PC-9 (cell line): ENCODE results near the gene COL27A1. TPM values are rescaled to one million over a fixed set of nuclear protein-coding genes. Genes with fewer than 3 reads are reported as not detected.

ENCODE experiments used
- BruUV-seq: library from RNA; stranded (reverse); fragments of 400-500 nt; replicated peaks from 2 replicates; lab custom pipeline; 2021; lab: Mats Ljungman, UMichigan
- CTCF ChIA-PET: fragments of 300-600 bp; sonication (Branson Sonifier 250); formaldehyde crosslinking; loops from one replicate; lab custom pipeline; 2022; ENCODE audit warnings: antibody characterized with exemption; lab: Charles Lee
- POLR2A ChIA-PET: fragments of 300-600 bp; sonication (Branson Sonifier 250); formaldehyde crosslinking; loops from one replicate; lab custom pipeline; 2022; ENCODE audit warnings: antibody characterized with exemption; ENCODE audit not compliant: unreplicated experiment; lab: Charles Lee
- DNase-seq, 2 experiments: peaks; one replicate each; pipeline versions ENCODE4 v3.0.0 to v3.0.0-alpha.2; 2015 to 2022; ENCODE audit warnings: mixed read lengths in 1 of 2
- H2AFZ ChIP-seq: fragments of 200-600 bp; sonication (generic); 2 replicates; pipeline ENCODE4 v1.8.1; 2017; ENCODE audit warnings: antibody characterized with exemption
- H3F3A ChIP-seq: fragments of 200-600 bp; sonication (generic); 2 replicates; pipeline ENCODE4 v1.8.1; 2017; ENCODE audit warnings: antibody characterized with exemption, mild to moderate bottlenecking, low read depth; ENCODE audit not compliant: insufficient read depth
- H3K27ac ChIP-seq: fragments of 200-600 bp; sonication (generic); 2 replicates; pipeline ENCODE4 v1.6.1; 2016; ENCODE audit warnings: mixed run types
- H3K27me3 ChIP-seq: fragments of 200-600 bp; sonication (generic); 2 replicates; pipeline ENCODE4 v1.6.1; 2016; ENCODE audit warnings: low read depth, mixed run types; ENCODE audit not compliant: insufficient read depth
- H3K36me3 ChIP-seq: fragments of 200-600 bp; sonication (generic); 2 replicates; pipeline ENCODE4 v1.6.1; 2016; ENCODE audit warnings: low read depth, mixed run types
- H3K4me1 ChIP-seq: fragments of 200-600 bp; sonication (generic); replicated peaks from 2 replicates; pipeline ENCODE4 v1.6.1; 2016; ENCODE audit warnings: mixed run types; ENCODE audit not compliant: insufficient read depth
- H3K4me2 ChIP-seq: fragments of 200-600 bp; sonication (generic); 2 replicates; pipeline ENCODE4 v1.6.1; 2017; ENCODE audit warnings: mixed run types
- H3K4me3 ChIP-seq: fragments of 200-600 bp; sonication (generic); 2 replicates; pipeline ENCODE4 v1.6.1; 2016; ENCODE audit warnings: mixed run types
- H3K79me2 ChIP-seq: fragments of 200-600 bp; sonication (generic); 2 replicates; pipeline ENCODE4 v1.6.1; 2017; ENCODE audit warnings: low read depth, mixed run types
- H3K9me2 ChIP-seq: fragments of 200-600 bp; sonication (generic); 2 replicates; pipeline ENCODE4 v1.8.1; 2017; ENCODE audit warnings: mild to moderate bottlenecking; ENCODE audit not compliant: insufficient read depth
- H3K9me3 ChIP-seq: fragments of 200-600 bp; sonication (generic); 2 replicates; pipeline ENCODE4 v1.8.1; 2016; ENCODE audit warnings: low read depth; ENCODE audit not compliant: insufficient read depth
- H4K20me1 ChIP-seq: fragments of 200-600 bp; sonication (generic); 2 replicates; pipeline ENCODE4 v1.8.1; 2017; ENCODE audit not compliant: insufficient read depth
- EZH2 ChIP-seq: fragments of 200-600 bp; sonication (generic); IDR thresholded peaks from 2 replicates; pipeline ENCODE4 v1.8.0; 2017; ENCODE audit warnings: antibody characterized with exemption, low read depth
- intact Hi-C: fragments of 100-400 bp; cut with micrococcal nuclease; formaldehyde crosslinking; loops from one replicate; pipeline ENCODE4 v1.10.0; 2022; ENCODE audit not compliant: unreplicated experiment
- total RNA-seq: library from RNA; stranded (reverse); gene quantifications from 2 replicates; pipeline ENCODE4 v1.2.3, GENCODE V29; 2021
- TF ChIP-seq, protein P1 (sequence below): fragments of 200-600 bp; sonication (generic); conservative IDR thresholded peaks from 2 replicates; pipeline ENCODE4 v1.6.1; 2017; ENCODE audit warnings: mixed run types, antibody characterized with exemption, mild to moderate bottlenecking, moderate library complexity

COL27A1 gene
- total RNA-seq, 1 experiment from 2014 or later: 0.39 TPM

- Histone ChIP-seq H3K27ac (no peak overlapping the region), H3K4me1 (no peaks in the 10 kb centered on the region), H3K9me3 (no peaks in the 10 kb centered on the region; the same call in 1 of the 2 replicates), H4K20me1 (no peaks in the 10 kb centered on the region), H3K4me3 (no peak overlapping the region), H3K79me2 (no peaks in the 10 kb centered on the region), H3K4me2 (no peak overlapping the region), H3F3A (no peaks in the 10 kb centered on the region), H3K27me3 (0 out of 2 replicates have a peak, but pooled peaks cover 6% of the 10 kb centered on the region), H3K9me2 (no peaks in the 10 kb centered on the region), H2AFZ (no peak overlapping the region), H3K36me3 (no peaks in the 10 kb centered on the region)
- CTCF ChIA-PET: interaction anchor here (0.7 to 1.6 kb wide), 6 partner anchors 9 to 1016 kb away, joined by 3 to 18 read pairs (median 6); partner anchors contain the start of gene COL27A1
- no peak for DNase-seq
- BruUV-seq: no TSS peak
- intact Hi-C loops: loop anchor here (2.0 kb wide), 1 partner anchor 554 kb away; no protein-coding TSS in a partner anchor
- POLR2A ChIA-PET: no interaction called here
- no peak for TF ChIP-seq EZH2
- TF ChIP-seq, protein P1, sequence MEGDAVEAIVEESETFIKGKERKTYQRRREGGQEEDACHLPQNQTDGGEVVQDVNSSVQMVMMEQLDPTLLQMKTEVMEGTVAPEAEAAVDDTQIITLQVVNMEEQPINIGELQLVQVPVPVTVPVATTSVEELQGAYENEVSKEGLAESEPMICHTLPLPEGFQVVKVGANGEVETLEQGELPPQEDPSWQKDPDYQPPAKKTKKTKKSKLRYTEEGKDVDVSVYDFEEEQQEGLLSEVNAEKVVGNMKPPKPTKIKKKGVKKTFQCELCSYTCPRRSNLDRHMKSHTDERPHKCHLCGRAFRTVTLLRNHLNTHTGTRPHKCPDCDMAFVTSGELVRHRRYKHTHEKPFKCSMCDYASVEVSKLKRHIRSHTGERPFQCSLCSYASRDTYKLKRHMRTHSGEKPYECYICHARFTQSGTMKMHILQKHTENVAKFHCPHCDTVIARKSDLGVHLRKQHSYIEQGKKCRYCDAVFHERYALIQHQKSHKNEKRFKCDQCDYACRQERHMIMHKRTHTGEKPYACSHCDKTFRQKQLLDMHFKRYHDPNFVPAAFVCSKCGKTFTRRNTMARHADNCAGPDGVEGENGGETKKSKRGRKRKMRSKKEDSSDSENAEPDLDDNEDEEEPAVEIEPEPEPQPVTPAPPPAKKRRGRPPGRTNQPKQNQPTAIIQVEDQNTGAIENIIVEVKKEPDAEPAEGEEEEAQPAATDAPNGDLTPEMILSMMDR: no peak
Observed at GRCh38 chr9:114290561-114290986, 135.2 kb downstream of the COL27A1 start.

GRCh38 chr9:114291064-114291474 is 135.7 kb downstream of the COL27A1 start:
- H3K9me3 ChIP-seq: no peaks in the 10 kb centered on the region; the same call in 1 of the 2 replicates
- no peaks in the 10 kb centered on the region for H3K9me2 ChIP-seq
- POLR2A ChIA-PET: no interaction called here
- H3K27me3 ChIP-seq: peaks cover 9% of the 10 kb centered on the region; the same call in 1 of the 2 replicates
- no peaks in the 10 kb centered on the region for H4K20me1 ChIP-seq
- no peak overlapping the region for H2AFZ ChIP-seq
- no TSS peak for BruUV-seq
- no peak overlapping the region for H3K27ac ChIP-seq
- CTCF ChIA-PET: interaction anchor here (0.6 to 1.6 kb wide), 8 partner anchors 9 to 1016 kb away, joined by 3 to 18 read pairs (median 4); partner anchors contain the start of gene COL27A1
- TF ChIP-seq EZH2: no peak
- TF ChIP-seq, protein P1: peak; percentile 98
- no peaks in the 10 kb centered on the region for H3F3A ChIP-seq
- no peaks in the 10 kb centered on the region for H3K79me2 ChIP-seq
- intact Hi-C loops: loop anchor here (1.0 to 2.0 kb wide), 4 partner anchors 136 to 554 kb away; partner anchors contain the start of gene COL27A1
- no peak overlapping the region for H3K4me3 ChIP-seq
- peak in 1 of 2 experiments; percentile 70 for DNase-seq
- no peak overlapping the region for H3K4me2 ChIP-seq
- no peaks in the 10 kb centered on the region for H3K4me1 ChIP-seq
- H3K36me3 ChIP-seq: no peaks in the 10 kb centered on the region

DNA sequence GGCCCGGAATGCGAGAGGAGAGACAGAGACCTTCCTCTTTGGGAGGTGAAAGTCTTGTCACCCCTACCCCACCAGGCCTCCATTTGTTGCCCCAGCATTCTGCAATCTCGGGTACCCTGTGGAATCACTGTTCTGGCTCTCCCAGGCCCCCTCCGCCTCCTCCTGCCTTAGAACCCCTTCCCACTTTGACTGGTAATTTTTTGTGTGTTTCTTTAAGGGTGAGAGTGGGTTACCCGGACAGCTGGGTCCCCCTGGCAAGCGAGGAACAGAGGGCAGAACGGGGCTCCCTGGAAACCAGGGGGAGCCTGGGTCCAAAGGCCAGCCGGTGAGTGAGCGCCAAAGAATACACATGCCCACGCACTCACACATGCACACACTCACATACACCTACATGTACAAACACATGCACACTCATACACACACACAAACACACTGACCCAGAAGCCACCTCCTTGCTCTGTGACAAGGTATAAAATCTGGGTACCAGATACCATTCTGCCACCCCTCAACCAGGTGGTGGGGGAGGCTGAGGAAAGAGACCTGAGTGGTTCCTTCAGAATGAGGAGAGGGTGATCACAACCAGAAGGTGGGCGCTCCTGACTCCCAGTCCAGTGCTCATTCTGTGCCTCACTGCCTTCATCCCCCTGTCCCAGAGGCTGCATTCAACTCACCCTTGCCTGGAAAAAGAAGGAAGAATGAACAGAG is 136.7 kb downstream of the COL27A1 start:
- Histone ChIP-seq H4K20me1 (no peaks in the 10 kb centered on the region), H3K9me2 (no peaks in the 10 kb centered on the region), H3K4me2 (no peak overlapping the region), H3K4me3 (no peak overlapping the region), H3K36me3 (no peaks in the 10 kb centered on the region), H3K9me3 (peaks cover 3% of the 10 kb centered on the region; the same call in 1 of the 2 replicates), H3K27me3 (peaks cover 14% of the 10 kb centered on the region), H3K79me2 (no peaks in the 10 kb centered on the region), H3K4me1 (no peaks in the 10 kb centered on the region), H3F3A (no peaks in the 10 kb centered on the region), H3K27ac (no peak overlapping the region), H2AFZ (no peak overlapping the region)
- TF ChIP-seq EZH2: no peak
- TF ChIP-seq, protein P1: no peak
- intact Hi-C loops: loop anchor here (1.0 to 2.0 kb wide), 4 partner anchors 137 to 555 kb away; partner anchors contain the start of gene COL27A1
- POLR2A ChIA-PET: no interaction called here
- CTCF ChIA-PET: interaction anchor here (0.6 kb wide), 1 partner anchor 225 kb away, joined by 9 read pairs; no protein-coding TSS in a partner anchor
- no peak for DNase-seq
- BruUV-seq: no TSS peak
